Neural cell (in vitro differentiated cells): ENCODE measurements around the gene MYO5A.

Experiments
- EZH2 ChIP-seq: fragments of 200-600, 300-800 bp; shearing (Covaris generic), sonication (generic); IDR thresholded peaks from 2 replicates; pipeline ENCODE4 v1.6.1; 2014; ENCODE audit warnings: antibody characterized with exemption, low read length, borderline replicate concordance, mild to moderate bottlenecking; ENCODE audit not compliant: insufficient read depth, poor library complexity, severe bottlenecking
- POLR2AphosphoS5 ChIP-seq: IDR thresholded peaks from 2 replicates; pipeline ENCODE4 v1.6.1; 2012
- TF ChIP-seq, protein P1 (sequence below): fragments of 450-650 bp; IDR thresholded peaks from 2 replicates; pipeline ENCODE4 v1.5.1; 2014; ENCODE audit warnings: antibody characterized with exemption, mild to moderate bottlenecking, moderate library complexity; ENCODE audit not compliant: poor library complexity, severe bottlenecking

DNA sequence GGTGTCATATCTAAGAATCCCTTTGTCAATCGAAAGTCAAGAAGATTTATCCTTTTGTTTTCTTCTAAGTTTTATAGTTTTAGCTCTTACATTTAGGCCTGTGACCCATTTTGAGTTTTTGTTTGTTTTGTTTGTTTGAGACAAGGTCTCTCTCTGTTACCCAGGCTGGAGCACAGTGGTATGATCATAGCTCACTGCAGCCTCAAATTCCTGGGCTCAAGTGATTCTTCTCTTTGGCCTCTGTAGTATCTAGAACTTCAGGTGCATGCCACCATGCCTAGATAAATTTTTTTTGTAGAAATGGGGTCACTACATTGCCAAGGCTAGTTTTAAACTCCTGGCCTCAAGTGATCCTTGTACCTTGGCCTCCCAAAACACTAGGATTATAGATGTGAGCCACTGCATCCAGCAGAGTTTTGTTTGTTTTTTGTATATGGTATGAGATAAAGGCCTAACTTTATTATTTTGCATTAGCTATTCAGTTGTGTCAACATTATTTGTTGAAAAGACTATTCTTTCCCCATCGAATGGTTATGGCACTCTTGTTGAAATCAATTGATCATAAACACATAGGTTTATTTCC is 227.3 kb downstream of the MYO5A start:
- TF ChIP-seq, protein P1, sequence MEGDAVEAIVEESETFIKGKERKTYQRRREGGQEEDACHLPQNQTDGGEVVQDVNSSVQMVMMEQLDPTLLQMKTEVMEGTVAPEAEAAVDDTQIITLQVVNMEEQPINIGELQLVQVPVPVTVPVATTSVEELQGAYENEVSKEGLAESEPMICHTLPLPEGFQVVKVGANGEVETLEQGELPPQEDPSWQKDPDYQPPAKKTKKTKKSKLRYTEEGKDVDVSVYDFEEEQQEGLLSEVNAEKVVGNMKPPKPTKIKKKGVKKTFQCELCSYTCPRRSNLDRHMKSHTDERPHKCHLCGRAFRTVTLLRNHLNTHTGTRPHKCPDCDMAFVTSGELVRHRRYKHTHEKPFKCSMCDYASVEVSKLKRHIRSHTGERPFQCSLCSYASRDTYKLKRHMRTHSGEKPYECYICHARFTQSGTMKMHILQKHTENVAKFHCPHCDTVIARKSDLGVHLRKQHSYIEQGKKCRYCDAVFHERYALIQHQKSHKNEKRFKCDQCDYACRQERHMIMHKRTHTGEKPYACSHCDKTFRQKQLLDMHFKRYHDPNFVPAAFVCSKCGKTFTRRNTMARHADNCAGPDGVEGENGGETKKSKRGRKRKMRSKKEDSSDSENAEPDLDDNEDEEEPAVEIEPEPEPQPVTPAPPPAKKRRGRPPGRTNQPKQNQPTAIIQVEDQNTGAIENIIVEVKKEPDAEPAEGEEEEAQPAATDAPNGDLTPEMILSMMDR: no peak
- TF ChIP-seq EZH2: no peak
- no peak for TF ChIP-seq POLR2AphosphoS5
